Endothelial cell of umbilical vein (primary cell): ENCODE measurements around the gene VHLL. TPM values are rescaled to one million over a fixed set of nuclear protein-coding genes. Genes with fewer than 3 reads are reported as not detected.

ENCODE experiments used
- BruUV-seq: library from RNA; stranded (reverse); fragments of 400-500 nt; replicated peaks from 2 replicates; lab custom pipeline; 2021; lab: Mats Ljungman, UMichigan
- CTCF ChIA-PET: fragments of 300-600, 350-600 bp; sonication (Branson Sonifier 250); formaldehyde crosslinking; loops from one replicate; lab custom pipeline; 2021; ENCODE audit warnings: antibody characterized with exemption, inconsistent platforms; lab: Charles Lee
- POLR2A ChIA-PET: fragments of 300-600, 350-600 bp; sonication (Branson Sonifier 250); formaldehyde crosslinking; loops from one replicate; lab custom pipeline; 2021; ENCODE audit warnings: antibody characterized with exemption, inconsistent platforms; lab: Charles Lee
- DNase-seq: peaks from one replicate; pipeline ENCODE4 v3.0.0-alpha.2; 2011; ENCODE audit warnings: low read depth, low spot score
- FAIRE-seq: peaks from 2 replicates; lab custom pipeline; 2011; peaks lifted over from hg19 to GRCh38; lab: Jason Lieb, UNC
- H2AFZ ChIP-seq: 2 replicates; pipeline ENCODE4 v1.6.0; 2012; ENCODE audit warnings: low read depth, low read length, control low read depth, inconsistent platforms
- H3K27ac ChIP-seq: 2 replicates; pipeline ENCODE4 v1.5.1; 2011; ENCODE audit warnings: low read depth, mild to moderate bottlenecking, control low read depth, low read length, moderate library complexity; ENCODE audit not compliant: insufficient read depth
- H3K27me3 ChIP-seq, 2 experiments: 2 replicates each; pipeline versions ENCODE4 v1.6.0 to v1.6.1; 2011; ENCODE audit warnings: low read length in 2 of 2, mixed read lengths in 1 of 2; ENCODE audit not compliant: control insufficient read depth in 2 of 2, insufficient read depth in 2 of 2
- H3K36me3 ChIP-seq, 2 experiments: 2 replicates in 1 of 2; 3 replicates in 1 of 2; pipeline ENCODE4 v1.5.1; 2011; ENCODE audit warnings: low read length in 2 of 2, mild to moderate bottlenecking in 1 of 2, moderate library complexity in 1 of 2; ENCODE audit not compliant: control insufficient read depth in 2 of 2, insufficient read depth in 2 of 2; ENCODE audit errors: extremely low read depth in 1 of 2
- H3K4me1 ChIP-seq: 3 replicates; pipeline ENCODE4 v1.5.1; 2011; ENCODE audit warnings: mild to moderate bottlenecking, low read length; ENCODE audit not compliant: control insufficient read depth, insufficient read depth; ENCODE audit errors: extremely low read depth
- H3K4me2 ChIP-seq: 2 replicates; pipeline ENCODE4 v1.6.1; 2011; ENCODE audit warnings: low read length, control low read depth, mixed read lengths; ENCODE audit not compliant: insufficient read depth
- H3K4me3 ChIP-seq, 3 experiments: fragments of 200-600 bp in 1 of 3; sonication (generic), shearing (Covaris generic) in 1 of 3; replicated peaks in 1 of 3; 2 replicates each; pipeline ENCODE4 v1.5.1; 2011 to 2016; ENCODE audit warnings: control low read depth in 3 of 3, low read length in 3 of 3, mild to moderate bottlenecking in 2 of 3, inconsistent platforms in 1 of 3, low read depth in 1 of 3, moderate library complexity in 1 of 3; ENCODE audit not compliant: insufficient read depth in 1 of 3
- H3K79me2 ChIP-seq: 2 replicates; pipeline ENCODE4 v1.6.0; 2012; ENCODE audit warnings: low read length, inconsistent platforms; ENCODE audit not compliant: control insufficient read depth, insufficient read depth
- H3K9ac ChIP-seq: replicated peaks from 2 replicates; pipeline ENCODE3; 2011; ENCODE audit warnings: low read length, control low read depth; ENCODE audit not compliant: insufficient read depth; ENCODE audit errors: extremely low read depth
- H3K9me1 ChIP-seq: replicated peaks from 3 replicates; pipeline ENCODE4 v1.6.0; 2011; ENCODE audit warnings: mild to moderate bottlenecking, low read length; ENCODE audit not compliant: control insufficient read depth, insufficient read depth; ENCODE audit errors: extremely low read depth
- H3K9me3 ChIP-seq: replicated peaks from 2 replicates; pipeline ENCODE4 v1.5.1; 2012; ENCODE audit warnings: low read length, inconsistent platforms; ENCODE audit not compliant: control insufficient read depth, insufficient read depth
- H4K20me1 ChIP-seq: replicated peaks from 2 replicates; pipeline ENCODE3; 2011; ENCODE audit warnings: mild to moderate bottlenecking, low read length; ENCODE audit not compliant: control insufficient read depth, insufficient read depth; ENCODE audit errors: extremely low read depth
- EZH2 ChIP-seq: IDR thresholded peaks from 2 replicates; pipeline ENCODE4 v1.6.1; 2012; ENCODE audit warnings: borderline replicate concordance, low read depth, mild to moderate bottlenecking, moderate library complexity, low read length, inconsistent platforms; ENCODE audit not compliant: severe bottlenecking
- FOS ChIP-seq: IDR thresholded peaks from 2 replicates; pipeline ENCODE4 v1.6.1; 2011; ENCODE audit warnings: mild to moderate bottlenecking, low read length, moderate library complexity, borderline replicate concordance; ENCODE audit not compliant: insufficient read depth
- GATA2 ChIP-seq: IDR thresholded peaks from 2 replicates; pipeline ENCODE4 v1.7.0; 2011; ENCODE audit warnings: low read depth, mild to moderate bottlenecking, moderate library complexity, mixed read lengths, low read length; ENCODE audit not compliant: insufficient read length, insufficient read depth
- JUN ChIP-seq: IDR thresholded peaks from 2 replicates; pipeline ENCODE4 v1.6.1; 2011; ENCODE audit warnings: borderline replicate concordance, low read depth; ENCODE audit not compliant: insufficient read length, insufficient read depth
- MYC ChIP-seq: IDR thresholded peaks from one replicate; pipeline ENCODE4 v1.6.1; 2011; ENCODE audit warnings: mild to moderate bottlenecking, low read depth, low read length
- POLR2A ChIP-seq: IDR thresholded peaks from 2 replicates; pipeline ENCODE4 v1.6.1; 2012; ENCODE audit warnings: low read depth, mild to moderate bottlenecking, control low read depth, low read length
- POLR2AphosphoS5 ChIP-seq: IDR thresholded peaks from 2 replicates; pipeline ENCODE4 v1.6.1; 2012; ENCODE audit warnings: low read depth, mild to moderate bottlenecking, control low read depth, low read length, moderate library complexity; ENCODE audit not compliant: insufficient read depth
- dilution Hi-C: fragments of 300-500 bp; cut with MboI; formaldehyde crosslinking; loops from one replicate; pipeline ENCODE4 v1.15.0; 2019; ENCODE audit warnings: low sequenced_read_pairs; ENCODE audit not compliant: extremely low pct_ligation_motif_present
- intact Hi-C: fragments of 100-400 bp; cut with micrococcal nuclease; formaldehyde crosslinking; loops from one replicate; pipeline ENCODE4 v1.10.0; 2022
- polyA plus RNA-seq, 4 experiments: library from polyadenylated mRNA; depleted of rRNA in 3 of 4; stranded (reverse) in 3 of 4; unstranded in 1 of 4; fragments of >200 nt; gene quantifications; 2 replicates each; pipeline versions ENCODE4 v1.2.1 to v1.2.3, GENCODE V29; 2011 to 2012; ENCODE audit warnings: missing spikeins in 1 of 4
- total RNA-seq: library from RNA; stranded (reverse); gene quantifications from 2 replicates; pipeline ENCODE4 v1.2.3, GENCODE V29; 2021
- TF ChIP-seq, protein P1 (sequence below), 2 donors: IDR thresholded peaks; 1 replicate in 1 of 2; 2 replicates in 1 of 2; pipeline ENCODE4 v1.5.1; 2011; ENCODE audit warnings: low read length in 2 of 2, mild to moderate bottlenecking in 2 of 2, moderate library complexity in 2 of 2, control low read depth in 1 of 2, inconsistent platforms in 1 of 2, low read depth in 1 of 2; ENCODE audit not compliant: insufficient read depth in 1 of 2; ENCODE audit errors: extremely low read depth in 1 of 2
- TF ChIP-seq, protein P2 (sequence below): IDR thresholded peaks from 2 replicates; pipeline ENCODE4 v1.6.1; 2011; ENCODE audit not compliant: insufficient read depth, insufficient read length

VHLL gene
- total and polyA plus RNA-seq, 2 donors (not counting 3 experiments of a cell fraction or from before 2014, with no cell fraction given), result 0.73 TPM; not detected in 1

- no TSS peak for BruUV-seq
- DNase-seq, result no peak
- TF ChIP-seq POLR2A (no peak), POLR2AphosphoS5 (no peak), EZH2 (no peak), JUN (no peak), FOS (no peak), MYC (no peak), GATA2 (no peak)
- TF ChIP-seq, protein P1, sequence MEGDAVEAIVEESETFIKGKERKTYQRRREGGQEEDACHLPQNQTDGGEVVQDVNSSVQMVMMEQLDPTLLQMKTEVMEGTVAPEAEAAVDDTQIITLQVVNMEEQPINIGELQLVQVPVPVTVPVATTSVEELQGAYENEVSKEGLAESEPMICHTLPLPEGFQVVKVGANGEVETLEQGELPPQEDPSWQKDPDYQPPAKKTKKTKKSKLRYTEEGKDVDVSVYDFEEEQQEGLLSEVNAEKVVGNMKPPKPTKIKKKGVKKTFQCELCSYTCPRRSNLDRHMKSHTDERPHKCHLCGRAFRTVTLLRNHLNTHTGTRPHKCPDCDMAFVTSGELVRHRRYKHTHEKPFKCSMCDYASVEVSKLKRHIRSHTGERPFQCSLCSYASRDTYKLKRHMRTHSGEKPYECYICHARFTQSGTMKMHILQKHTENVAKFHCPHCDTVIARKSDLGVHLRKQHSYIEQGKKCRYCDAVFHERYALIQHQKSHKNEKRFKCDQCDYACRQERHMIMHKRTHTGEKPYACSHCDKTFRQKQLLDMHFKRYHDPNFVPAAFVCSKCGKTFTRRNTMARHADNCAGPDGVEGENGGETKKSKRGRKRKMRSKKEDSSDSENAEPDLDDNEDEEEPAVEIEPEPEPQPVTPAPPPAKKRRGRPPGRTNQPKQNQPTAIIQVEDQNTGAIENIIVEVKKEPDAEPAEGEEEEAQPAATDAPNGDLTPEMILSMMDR (IDR thresholded peaks at IDR 0.05; ENCODE audit: extremely low read depth in 1 of 2, insufficient read depth in 1 of 2, low read depth in 1 of 2, low read length in 2 of 2), result no peak
- TF ChIP-seq, protein P2, sequence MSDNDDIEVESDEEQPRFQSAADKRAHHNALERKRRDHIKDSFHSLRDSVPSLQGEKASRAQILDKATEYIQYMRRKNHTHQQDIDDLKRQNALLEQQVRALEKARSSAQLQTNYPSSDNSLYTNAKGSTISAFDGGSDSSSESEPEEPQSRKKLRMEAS, result no peak
- intact Hi-C loops (no loop called here), dilution Hi-C loops (no loop called here)
- CTCF ChIA-PET, result interaction anchor here (0.7 kb wide), 1 partner anchor 34 kb away, joined by 3 read pairs; no protein-coding TSS in a partner anchor
- Histone ChIP-seq H3K4me2 (no peak overlapping the region), H3K4me1 (peaks cover 14% of the 10 kb centered on the region), H3K79me2 (peaks cover 21% of the 10 kb centered on the region), H3K9me3 (no peaks in the 10 kb centered on the region), H3K9me1 (no peaks in the 10 kb centered on the region), H3K36me3 (peaks cover 0 to 2% of the 10 kb centered on the region in 2 experiments), H3K9ac (no peak overlapping the region), H3K27ac (no peak overlapping the region), H3K27me3 (no peaks in the 10 kb centered on the region), H2AFZ (no peak overlapping the region), H4K20me1 (peaks cover 2% of the 10 kb centered on the region), H3K4me3 (no peak overlapping the region)
- POLR2A ChIA-PET, result no interaction called here
- FAIRE-seq, result no peak
Observed at GRCh38 chr1:156285437-156285836, 13.7 kb downstream of the VHLL start.
